Stomach (tissue), 4 donors: ENCODE results near the gene PROC.

Experiments used
- CTCF ChIP-seq, 7 experiments: fragments of 450-650 bp in 4 of 7; fragments of 200-600 bp in 3 of 7; sonication (generic) in 3 of 7; IDR thresholded peaks; one replicate each; pipeline ENCODE4 v1.5.1; 2016 to 2019; ENCODE audit warnings: antibody characterized with exemption in 7 of 7, control low read depth in 2 of 7, mild to moderate bottlenecking in 1 of 7
- EP300 ChIP-seq: sonication (generic); formaldehyde crosslinking; IDR thresholded peaks from one replicate; pipeline ENCODE4 v1.6.1; 2017; ENCODE audit warnings: antibody characterized with exemption
- POLR2A ChIP-seq, 4 donors: fragments of 450-650 bp; IDR thresholded peaks; one replicate each; pipeline ENCODE4 v1.6.1; 2016; ENCODE audit warnings: antibody characterized with exemption in 4 of 4, control low read depth in 2 of 4, mild to moderate bottlenecking in 1 of 4, moderate library complexity in 1 of 4
- POLR2AphosphoS5 ChIP-seq, 3 donors: sonication (generic); formaldehyde crosslinking; IDR thresholded peaks; one replicate each; pipeline ENCODE4 v1.6.1; 2016; ENCODE audit warnings: antibody characterized with exemption in 3 of 3

GRCh38 chr2:127413200-127413599, 5.0 kb upstream of the PROC start:
- no peak for TF ChIP-seq EP300
- no peak for TF ChIP-seq CTCF (IDR thresholded peaks at IDR 0.05)
- TF ChIP-seq POLR2A (IDR thresholded peaks at IDR 0.05), result no peak
- no peak for TF ChIP-seq POLR2AphosphoS5 (IDR thresholded peaks at IDR 0.05)
